Mucosa of descending colon (tissue), 3 donors: Measurements from ENCODE around the gene RBM7. TPM values are rescaled to one million over a fixed set of nuclear protein-coding genes. Genes with fewer than 3 reads are reported as not detected.

Experiments
- ATAC-seq: fragments of 200-7000 bp; cut with Tn5 transposase; one replicate; pipeline ENCODE4 v1.9.1; 2020; ENCODE audit warnings: mild to moderate bottlenecking, moderate library complexity
- DNase-seq, 3 donors: peaks; one replicate each; pipeline ENCODE4 v3.0.0-alpha.2; 2020
- H3K36me3 ChIP-seq: fragments of 200-600 bp; one replicate; pipeline ENCODE4 v1.8.0; 2021; ENCODE audit warnings: low read depth, mild to moderate bottlenecking
- H3K4me1 ChIP-seq: fragments of 200-600 bp; one replicate; pipeline ENCODE4 v1.8.0; 2021; ENCODE audit warnings: low read depth, mild to moderate bottlenecking
- H3K4me3 ChIP-seq: fragments of 200-600 bp; one replicate; pipeline ENCODE4 v1.8.0; 2021; ENCODE audit warnings: mild to moderate bottlenecking
- H3K9me3 ChIP-seq: fragments of 200-600 bp; one replicate; pipeline ENCODE4 v1.8.0; 2021; ENCODE audit warnings: mild to moderate bottlenecking
- intact Hi-C, 2 donors: fragments of 100-400 bp; cut with DNase I in 1 of 2; cut with micrococcal nuclease in 1 of 2; formaldehyde crosslinking; loops; one replicate each; pipeline versions ENCODE4 v1.11.0 to v1.11.1; 2022; cut with DNase I, micrococcal nuclease
- total RNA-seq, 3 donors: library from RNA; stranded (reverse); fragmentation: NEBNext Ultra II Directional in 2 of 3; extraction: Animal tissue kit (Norgen Biotek cat#: 25700) in 2 of 3; gene quantifications; one replicate each; pipeline versions ENCODE4 v1.2.1 to v1.2.4, GENCODE V29; 2021 to 2023
- TF ChIP-seq, protein P1 (sequence below): fragments of 200-600 bp; IDR thresholded peaks from one replicate; pipeline ENCODE4 v1.8.0; 2022; ENCODE audit warnings: antibody characterized with exemption, mild to moderate bottlenecking
- donor health status: DM: no; HTN: no; CAD: no; lungs with moderate emphysema.
- donor health status: DM: no; HTN: no; CAD: no.
- donor health status: DM: no; HTN: yes; CAD: no.

Gene RBM7
- total RNA-seq, 3 donors from 2014 or later, result 29.0 to 35.5 (median 33.6) TPM

- H3K36me3 ChIP-seq, result peaks cover 7% of the 10 kb centered on the region
- DNase-seq, result no peak
- no peak for ATAC-seq
- TF ChIP-seq, protein P1, sequence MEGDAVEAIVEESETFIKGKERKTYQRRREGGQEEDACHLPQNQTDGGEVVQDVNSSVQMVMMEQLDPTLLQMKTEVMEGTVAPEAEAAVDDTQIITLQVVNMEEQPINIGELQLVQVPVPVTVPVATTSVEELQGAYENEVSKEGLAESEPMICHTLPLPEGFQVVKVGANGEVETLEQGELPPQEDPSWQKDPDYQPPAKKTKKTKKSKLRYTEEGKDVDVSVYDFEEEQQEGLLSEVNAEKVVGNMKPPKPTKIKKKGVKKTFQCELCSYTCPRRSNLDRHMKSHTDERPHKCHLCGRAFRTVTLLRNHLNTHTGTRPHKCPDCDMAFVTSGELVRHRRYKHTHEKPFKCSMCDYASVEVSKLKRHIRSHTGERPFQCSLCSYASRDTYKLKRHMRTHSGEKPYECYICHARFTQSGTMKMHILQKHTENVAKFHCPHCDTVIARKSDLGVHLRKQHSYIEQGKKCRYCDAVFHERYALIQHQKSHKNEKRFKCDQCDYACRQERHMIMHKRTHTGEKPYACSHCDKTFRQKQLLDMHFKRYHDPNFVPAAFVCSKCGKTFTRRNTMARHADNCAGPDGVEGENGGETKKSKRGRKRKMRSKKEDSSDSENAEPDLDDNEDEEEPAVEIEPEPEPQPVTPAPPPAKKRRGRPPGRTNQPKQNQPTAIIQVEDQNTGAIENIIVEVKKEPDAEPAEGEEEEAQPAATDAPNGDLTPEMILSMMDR, result no peak
- no peak overlapping the region for H3K4me3 ChIP-seq
- H3K9me3 ChIP-seq, result no peaks in the 10 kb centered on the region
- intact Hi-C loops, result no loop called here
- H3K4me1 ChIP-seq, result no peaks in the 10 kb centered on the region
Observed at GRCh38 chr11:114412946-114413345, 12.5 kb downstream of the RBM7 start.

DNA sequence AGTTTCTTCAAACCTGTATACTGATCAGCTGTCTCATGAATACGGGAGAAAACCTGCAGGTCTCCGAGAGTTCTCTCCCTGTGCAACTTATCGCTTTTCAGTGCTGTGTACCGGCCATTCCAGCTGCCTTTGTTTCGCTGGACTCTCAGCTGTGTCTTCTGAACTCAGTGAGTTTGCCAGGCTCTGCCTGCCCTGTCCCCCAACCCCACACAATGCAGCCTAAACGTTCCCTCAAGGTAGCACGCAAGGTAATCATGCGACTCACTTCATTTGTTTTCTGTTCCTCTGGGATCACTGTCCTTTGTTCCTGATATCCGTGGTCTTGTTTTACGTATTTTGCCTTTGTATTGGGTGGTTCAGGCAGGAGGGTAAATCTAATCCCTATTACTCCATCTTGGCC lies 13.5 kb downstream of the RBM7 start:
- TF ChIP-seq, protein P1, result no peak
- Histone ChIP-seq H3K4me1 (no peaks in the 10 kb centered on the region), H3K9me3 (no peaks in the 10 kb centered on the region), H3K4me3 (no peak overlapping the region), H3K36me3 (peaks cover 5% of the 10 kb centered on the region)
- no peak for DNase-seq
- ATAC-seq, result no peak
- intact Hi-C loops, result no loop called here

- ATAC-seq (no peak), DNase-seq (no peak)
- no peak overlapping the region for H3K4me3 ChIP-seq
- no peaks in the 10 kb centered on the region for H3K36me3 ChIP-seq
- TF ChIP-seq, protein P1, result no peak
- intact Hi-C loops, result no loop called here
- no peaks in the 10 kb centered on the region for H3K4me1 ChIP-seq
- no peaks in the 10 kb centered on the region for H3K9me3 ChIP-seq
Observed at GRCh38 chr11:114416441-114416961, 16.0 kb downstream of the RBM7 start.

DNA sequence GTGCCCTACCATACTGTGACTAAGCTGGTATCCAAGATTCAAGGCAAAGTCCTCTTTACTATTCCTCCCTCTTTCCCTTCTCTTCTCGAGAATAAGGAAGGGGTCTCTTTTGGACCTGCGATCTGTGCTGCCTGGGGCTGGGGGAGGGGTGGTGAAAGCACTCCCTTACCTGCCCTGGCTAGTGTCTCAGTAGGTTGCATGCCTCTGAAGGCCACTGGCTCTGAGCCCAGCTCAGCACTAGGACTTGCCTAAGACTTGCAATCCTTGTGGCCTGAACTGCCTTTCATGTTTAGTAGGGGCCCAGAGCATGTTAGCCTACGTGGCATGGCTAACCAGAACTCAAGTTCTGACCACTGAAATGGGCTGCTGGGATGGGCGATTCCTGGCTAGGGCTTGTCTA lies 25.8 kb downstream of the RBM7 start:
- no peaks in the 10 kb centered on the region for H3K4me1 ChIP-seq
- no peak overlapping the region for H3K4me3 ChIP-seq
- ATAC-seq (no peak), DNase-seq (no peak)
- H3K36me3 ChIP-seq, result no peaks in the 10 kb centered on the region
- intact Hi-C loops, result no loop called here
- TF ChIP-seq, protein P1, result no peak
- no peaks in the 10 kb centered on the region for H3K9me3 ChIP-seq

- no peaks in the 10 kb centered on the region for H3K36me3 ChIP-seq
- no peak overlapping the region for H3K4me3 ChIP-seq
- intact Hi-C loops, result no loop called here
- no peak for DNase-seq
- TF ChIP-seq, protein P1, result no peak
- no peaks in the 10 kb centered on the region for H3K9me3 ChIP-seq
- no peaks in the 10 kb centered on the region for H3K4me1 ChIP-seq
- no peak for ATAC-seq
Observed at GRCh38 chr11:114430290-114430689, 29.8 kb downstream of the RBM7 start.

GRCh38 chr11:114432893-114433292 lies 32.4 kb downstream of the RBM7 start:
- no peak for ATAC-seq
- H3K9me3 ChIP-seq, result no peaks in the 10 kb centered on the region
- TF ChIP-seq, protein P1, result no peak
- no peaks in the 10 kb centered on the region for H3K4me1 ChIP-seq
- H3K4me3 ChIP-seq, result no peak overlapping the region
- intact Hi-C loops, result no loop called here
- DNase-seq, result no peak
- H3K36me3 ChIP-seq, result no peaks in the 10 kb centered on the region
